Measurements from ENCODE around the gene PCMTD2. TPM values are rescaled to one million over a fixed set of nuclear protein-coding genes. Genes with fewer than 3 reads are reported as not detected.
A peak's percentile ranks its signal among the peaks of the same experiment; 100 is the strongest.

PCMTD2 gene
- total RNA-seq, 1 experiment from 2014 or later: 52.0 TPM

DNA sequence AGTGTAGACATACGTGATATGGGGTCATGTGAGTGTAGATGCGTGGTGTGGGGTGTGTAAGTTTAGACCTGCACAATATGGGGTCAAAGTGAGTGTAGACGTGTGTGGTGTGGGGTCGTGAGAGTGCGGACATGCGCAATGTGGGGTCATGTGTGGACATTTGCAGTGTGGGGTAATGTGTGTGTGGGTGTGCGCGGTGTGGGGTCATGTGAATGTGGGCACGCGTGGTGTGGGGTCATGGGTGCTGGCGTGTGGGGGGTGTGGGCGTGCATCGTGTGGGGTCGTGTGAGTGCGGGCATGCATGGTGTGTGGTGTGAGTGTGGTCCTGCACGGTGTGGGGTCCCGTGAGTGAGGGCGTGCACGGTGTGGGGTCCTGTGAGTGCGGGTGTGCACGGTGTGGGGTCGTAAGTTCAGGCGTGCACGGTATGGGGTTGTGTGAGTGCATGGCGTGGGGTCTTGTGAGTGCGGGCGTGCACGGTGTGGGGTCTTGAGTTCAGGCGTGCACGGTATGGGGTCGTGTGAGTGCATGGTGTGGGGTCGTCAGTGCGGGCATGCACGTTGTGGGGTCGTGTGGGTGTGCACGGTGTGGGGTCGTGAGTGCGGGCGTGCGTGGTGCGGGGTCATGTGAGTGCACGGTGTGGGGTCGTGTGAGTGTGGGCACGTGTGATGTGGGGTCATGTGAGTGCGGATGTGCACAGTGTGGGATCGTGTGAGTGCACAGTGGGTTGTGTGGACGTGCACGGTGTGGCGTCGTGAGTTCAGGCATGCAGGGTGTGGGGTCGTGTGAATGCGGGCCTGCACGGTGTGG lies 14.3 kb downstream of the PCMTD2 start:
- Mint-ChIP-seq H3K27me3 (ENCODE audit: low read depth) (no peaks in the 10 kb centered on the region; the same call in 1 of the 2 replicates), H3K36me3 (ENCODE audit: insufficient read depth in 1 of 3, low read depth in 3 of 3) (peaks cover 22 to 42% (median 39%) of the 10 kb centered on the region in 3 experiments), H3K4me3 (peak overlapping the region in 1 of 2 experiments; percentile 34; a peak in 2 of 5 replicates), H3K9me3 (peaks cover 11 to 16% of the 10 kb centered on the region in 2 experiments; a peak in 4 of 5 replicates), H3K27ac (peak overlapping the region in 1 of 3 experiments; percentile 39; a peak in 2 of 7 replicates), H3K4me1 (peaks cover 3% of the 10 kb centered on the region in 2 experiments; a peak in 3 of 4 replicates)
- no peak overlapping the region for H3K9ac ChIP-seq (ENCODE audit: extremely low read depth, insufficient read length, low read length)
- no peak overlapping the region for H3K27ac ChIP-seq (ENCODE audit: insufficient read length, low read depth, low read length)
- WGBS (ENCODE audit: extremely low coverage, insufficient read length, low lambda C conversion rate): 100% methylated on average over 3 of the region's 53 CpGs
- no peaks in the 10 kb centered on the region for H3K23me2 ChIP-seq (ENCODE audit: insufficient read length, low read depth, low read length, poor library complexity, severe bottlenecking)
- no peak overlapping the region for H2AFZ ChIP-seq (ENCODE audit: low read length)
- no peak overlapping the region for H2BK12ac ChIP-seq (ENCODE audit: insufficient read length, low read depth, low read length)
- peaks cover 2% of the 10 kb centered on the region; the same call in 1 of the 2 replicates for H3K79me2 ChIP-seq (ENCODE audit: insufficient read depth, low read length)
- H4K91ac ChIP-seq (ENCODE audit: insufficient read length, low read depth, low read length): no peak overlapping the region
- H3K18ac ChIP-seq (ENCODE audit: insufficient read length, low read depth, low read length): no peak overlapping the region
- H3K4me1 ChIP-seq (ENCODE audit: insufficient read depth, low read length): no peaks in the 10 kb centered on the region
- DNase-seq: no peak
- peaks cover 3% of the 10 kb centered on the region for H3K79me1 ChIP-seq (ENCODE audit: insufficient read depth, low read depth, low read length, poor library complexity, severe bottlenecking)
- no peak overlapping the region; the same call in 1 of the 2 replicates for H3K14ac ChIP-seq (ENCODE audit: insufficient read depth, low read length)
- H2AK5ac ChIP-seq (ENCODE audit: insufficient read length, low read length): no peak overlapping the region
- H3K23ac ChIP-seq (ENCODE audit: insufficient read length, low read depth, low read length): peak overlapping the region; percentile 15
- no peak overlapping the region for H2BK5ac ChIP-seq (ENCODE audit: insufficient read length, low read length)
- H3K4me2 ChIP-seq (ENCODE audit: insufficient read depth, insufficient read length, low read length): no peak overlapping the region
- H2BK20ac ChIP-seq (ENCODE audit: low read depth, low read length, poor library complexity, severe bottlenecking): no peak overlapping the region
- H4K5ac ChIP-seq (ENCODE audit: insufficient read length, low read depth, low read length): peak overlapping the region; percentile 39
- TF ChIP-seq CTCF (conservative IDR thresholded peaks at IDR 0.05): no peak
- no peaks in the 10 kb centered on the region for H3K27me3 ChIP-seq (ENCODE audit: insufficient read depth, low read length)
- no peak overlapping the region for H2BK15ac ChIP-seq (ENCODE audit: low read depth, low read length)
- H3K56ac ChIP-seq (ENCODE audit: insufficient read length, low read depth, low read length): no peak overlapping the region
- H4K8ac ChIP-seq (replicated peaks; ENCODE audit: insufficient read length, low read depth, low read length): peak overlapping the region; percentile 46
- no peak overlapping the region for H3K4ac ChIP-seq (ENCODE audit: low read depth, low read length)
- H3K9me3 ChIP-seq (ENCODE audit: control insufficient read depth, low read depth, low read length): no peaks in the 10 kb centered on the region
- H3T11ph ChIP-seq (ENCODE audit: low read length): no peak overlapping the region
- H2BK120ac ChIP-seq (ENCODE audit: low read depth, low read length, poor library complexity, severe bottlenecking): no peak overlapping the region
- no peaks in the 10 kb centered on the region for H4K20me1 ChIP-seq (ENCODE audit: control insufficient read depth, insufficient read depth, insufficient read length)
